Measurements from ENCODE around the gene PTGIR. TPM values are rescaled to one million over a fixed set of nuclear protein-coding genes. Genes with fewer than 3 reads are reported as not detected.
A peak's percentile ranks its signal among the peaks of the same experiment; 100 is the strongest.

Gene PTGIR
- total and polyA plus RNA-seq, 11 donors, result 2.1 to 16.7 (median 4.9) TPM

GRCh38 chr19:46648060-46648960 is 23.4 kb upstream of the PTGIR start:
- intact Hi-C loops (cut with DNase I), result no loop called here
- Histone ChIP-seq H3K36me3 (peaks cover 0 to 17% (median 4%) of the 10 kb centered on the region in 9 donors), H3K9me3 (peaks cover 0 to 11% (median 0%) of the 10 kb centered on the region in 12 donors), H3K27me3 (peaks cover 0 to 58% (median 0%) of the 10 kb centered on the region in 9 donors), H3K27ac (no peak overlapping the region), H3K4me1 (peaks cover 0 to 9% (median 0%) of the 10 kb centered on the region in 12 donors), H3K4me3 (no peak overlapping the region)
- ATAC-seq (no peak), DNase-seq (no peak)
- TF ChIP-seq CTCF (IDR thresholded peaks at IDR 0.05) (no peak), POLR2A (IDR thresholded peaks at IDR 0.05) (no peak)
- 61 to 71% (median 69%) methylated on average over 18 to 63 of the region's 63 CpGs for WGBS, 4 donors

DNA sequence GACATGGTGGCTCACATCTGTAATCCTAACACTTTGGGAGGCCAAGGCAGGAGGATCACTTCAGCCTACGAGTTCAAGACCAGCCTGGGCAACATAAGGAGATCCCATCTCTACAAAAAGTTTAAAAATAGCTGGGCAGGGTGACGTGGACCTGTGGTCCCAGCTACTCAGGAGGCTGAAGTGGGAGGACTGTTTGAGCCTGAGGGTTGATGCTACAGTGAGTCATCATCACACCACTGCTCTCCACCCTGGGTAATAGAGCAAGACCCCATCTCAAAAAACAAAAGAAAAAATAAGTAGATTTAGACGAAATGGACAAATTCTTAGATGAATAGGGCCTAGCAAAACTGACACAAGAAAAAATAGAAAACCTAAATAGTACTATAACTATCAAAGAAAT is 21.5 kb upstream of the PTGIR start:
- no peak overlapping the region for H3K27ac ChIP-seq
- no peak for DNase-seq
- intact Hi-C loops (cut with DNase I), result no loop called here
- H3K4me1 ChIP-seq, result peaks cover 0 to 9% (median 0%) of the 10 kb centered on the region in 12 donors
- H3K36me3 ChIP-seq, result peaks cover 0 to 6% (median 0%) of the 10 kb centered on the region in 9 donors
- ATAC-seq, result no peak
- TF ChIP-seq POLR2A (IDR thresholded peaks at IDR 0.05) (no peak), CTCF (IDR thresholded peaks at IDR 0.05) (no peak)
- H3K27me3 ChIP-seq, result peaks cover 0 to 51% (median 0%) of the 10 kb centered on the region in 9 donors
- no peak overlapping the region for H3K4me3 ChIP-seq
- peaks cover 0 to 11% (median 0%) of the 10 kb centered on the region in 12 donors for H3K9me3 ChIP-seq
- 89 to 92% (median 90%) methylated on average over 3 of the region's 3 CpGs for WGBS, 4 donors

- H3K4me1 ChIP-seq, result peaks cover 0 to 14% (median 3%) of the 10 kb centered on the region in 12 donors
- H3K9me3 ChIP-seq, result peaks cover 0 to 11% (median 0%) of the 10 kb centered on the region in 12 donors
- H3K27me3 ChIP-seq, result peaks cover 0 to 48% (median 0%) of the 10 kb centered on the region in 9 donors
- DNase-seq (no peak), ATAC-seq (peak in 1 of 4 donors; percentile 44)
- WGBS, 4 donors, result 54 to 63% (median 62%) methylated on average over 3 of the region's 3 CpGs
- intact Hi-C loops (cut with DNase I), result no loop called here
- TF ChIP-seq CTCF (IDR thresholded peaks at IDR 0.05) (no peak), POLR2A (IDR thresholded peaks at IDR 0.05) (no peak)
- no peak overlapping the region for H3K4me3 ChIP-seq
- peaks cover 0 to 6% (median 0%) of the 10 kb centered on the region in 9 donors for H3K36me3 ChIP-seq
- H3K27ac ChIP-seq, result peak overlapping the region in 3 of 12 donors; percentile 7 to 64 (median 24)
Measured at GRCh38 chr19:46644720-46645119, 19.8 kb upstream of the PTGIR start.

DNA sequence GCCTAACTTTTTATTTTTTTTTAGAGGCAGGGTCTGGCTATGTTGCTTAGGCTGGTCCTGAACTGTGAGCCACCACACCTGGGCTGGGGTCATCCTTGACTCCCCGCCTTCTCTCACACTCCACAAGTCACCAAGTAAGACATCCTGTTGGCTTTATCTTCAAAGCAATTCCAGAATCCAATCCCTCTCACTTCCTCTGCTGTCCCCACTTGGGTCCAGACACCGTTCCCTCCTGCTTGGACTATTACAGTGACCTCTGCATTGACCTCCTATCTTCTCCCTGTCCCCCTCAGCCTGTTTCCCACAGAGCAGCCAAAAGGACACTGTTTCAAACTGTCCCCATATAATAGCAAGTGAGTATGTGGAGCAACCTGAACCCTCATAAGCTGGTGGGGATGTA is 15.8 kb upstream of the PTGIR start:
- no peak for DNase-seq
- Histone ChIP-seq H3K27ac (no peak overlapping the region), H3K9me3 (no peaks in the 10 kb centered on the region), H3K4me3 (no peak overlapping the region), H3K4me1 (peaks cover 0 to 30% (median 19%) of the 10 kb centered on the region in 12 donors), H3K27me3 (peaks cover 0 to 37% (median 0%) of the 10 kb centered on the region in 9 donors), H3K36me3 (no peaks in the 10 kb centered on the region)
- ATAC-seq, result no peak
- 63 to 82% (median 74%) methylated on average over 2 of the region's 2 CpGs for WGBS, 4 donors
- intact Hi-C loops (cut with DNase I), result loop anchor here in 1 of 10 donors (1.0 kb wide), 1 partner anchor 19 kb away; no protein-coding TSS in a partner anchor
- TF ChIP-seq POLR2A (IDR thresholded peaks at IDR 0.05) (no peak), CTCF (IDR thresholded peaks at IDR 0.05) (no peak)

All from heart left ventricle (tissue), 16 donors.